CD4-positive, alpha-beta memory T cell (primary cell): ENCODE results near the gene NFATC2. TPM values are rescaled to one million over a fixed set of nuclear protein-coding genes. Genes with fewer than 3 reads are reported as not detected.

Source experiments
- CTCF ChIA-PET: fragments of 350-600 bp; sonication (Branson Sonifier 250); formaldehyde crosslinking; loops from one replicate; lab custom pipeline; 2021; ENCODE audit warnings: inconsistent platforms; ENCODE audit not compliant: partially characterized antibody; lab: Charles Lee
- POLR2A ChIA-PET: fragments of 350-600 bp; sonication (Branson Sonifier 250); formaldehyde crosslinking; loops from one replicate; lab custom pipeline; 2021; ENCODE audit not compliant: partially characterized antibody; lab: Charles Lee
- DNase-seq, 5 donors: peaks; one replicate each; pipeline versions ENCODE4 v3.0.0 to v3.0.0-alpha.2; 2020 to 2022; ENCODE audit warnings: mixed read lengths in 1 of 5
- H3K27ac ChIP-seq: one replicate; pipeline ENCODE4 v1.7.0; 2013; ENCODE audit warnings: low read depth, low read length
- H3K27me3 ChIP-seq: 2 replicates; pipeline ENCODE4 v1.7.0; 2013; ENCODE audit warnings: mild to moderate bottlenecking, low read length, moderate library complexity; ENCODE audit not compliant: insufficient read depth
- H3K36me3 ChIP-seq: 2 replicates; pipeline ENCODE4 v1.7.0; 2013; ENCODE audit warnings: mild to moderate bottlenecking, low read length, moderate library complexity; ENCODE audit not compliant: insufficient read depth
- H3K4me1 ChIP-seq: 2 replicates; pipeline ENCODE4 v1.7.0; 2013; ENCODE audit warnings: mild to moderate bottlenecking, low read length, moderate library complexity; ENCODE audit not compliant: insufficient read depth
- H3K4me3 ChIP-seq, 2 donors: one replicate each; pipeline ENCODE4 v1.7.0; 2013; ENCODE audit warnings: low read length in 2 of 2, mild to moderate bottlenecking in 1 of 2
- H3K9me3 ChIP-seq, 2 donors: one replicate each; pipeline ENCODE4 v1.7.0; 2013; ENCODE audit warnings: low read length in 2 of 2, control low read depth in 1 of 2; ENCODE audit not compliant: control insufficient read depth in 1 of 2
- H3K27ac Mint-ChIP-seq, 7 donors: one replicate each; pipeline ENCODE4 v1.8.0; 2020 to 2021; ENCODE audit warnings: mixed read lengths in 7 of 7, mild to moderate bottlenecking in 6 of 7, inconsistent platforms in 3 of 7, moderate library complexity in 3 of 7
- H3K27me3 Mint-ChIP-seq, 2 donors: one replicate each; pipeline ENCODE4 v1.8.0; 2020 to 2021; ENCODE audit warnings: mixed read lengths in 2 of 2
- H3K36me3 Mint-ChIP-seq, 2 donors: one replicate each; pipeline ENCODE4 v1.8.0; 2020 to 2021; ENCODE audit warnings: mixed read lengths in 2 of 2, inconsistent platforms in 1 of 2, mild to moderate bottlenecking in 1 of 2
- H3K4me1 Mint-ChIP-seq, 4 donors: one replicate each; pipeline ENCODE4 v1.8.0; 2020 to 2021; ENCODE audit warnings: mixed read lengths in 4 of 4, mild to moderate bottlenecking in 1 of 4
- H3K4me3 Mint-ChIP-seq, 8 donors: one replicate each; pipeline ENCODE4 v1.8.0; 2020 to 2021; ENCODE audit warnings: mixed read lengths in 8 of 8, mild to moderate bottlenecking in 7 of 8, moderate library complexity in 6 of 8, inconsistent platforms in 3 of 8
- H3K9me3 Mint-ChIP-seq, 8 donors: one replicate each; pipeline ENCODE4 v1.8.0; 2020 to 2021; ENCODE audit warnings: mixed read lengths in 8 of 8, mild to moderate bottlenecking in 5 of 8, inconsistent platforms in 3 of 8, moderate library complexity in 1 of 8
- intact Hi-C: fragments of 100-400 bp; cut with micrococcal nuclease; formaldehyde crosslinking; loops from one replicate; pipeline ENCODE4 v1.15.1; 2023
- polyA plus RNA-seq, 2 donors: library from polyadenylated mRNA; unstranded; fragments of 300-500 nt; fragmentation: Illumina TruSeq; gene quantifications; one replicate each; pipeline ENCODE4 v1.2.3, GENCODE V29; 2021
- total RNA-seq, 2 experiments: library from RNA; stranded (reverse); gene quantifications; one replicate each; pipeline ENCODE4 v1.2.3, GENCODE V29; 2021

NFATC2 gene
- total and polyA plus RNA-seq, 4 experiments from 2014 or later: 14.0 to 71.6 (median 53.7) TPM

DNA sequence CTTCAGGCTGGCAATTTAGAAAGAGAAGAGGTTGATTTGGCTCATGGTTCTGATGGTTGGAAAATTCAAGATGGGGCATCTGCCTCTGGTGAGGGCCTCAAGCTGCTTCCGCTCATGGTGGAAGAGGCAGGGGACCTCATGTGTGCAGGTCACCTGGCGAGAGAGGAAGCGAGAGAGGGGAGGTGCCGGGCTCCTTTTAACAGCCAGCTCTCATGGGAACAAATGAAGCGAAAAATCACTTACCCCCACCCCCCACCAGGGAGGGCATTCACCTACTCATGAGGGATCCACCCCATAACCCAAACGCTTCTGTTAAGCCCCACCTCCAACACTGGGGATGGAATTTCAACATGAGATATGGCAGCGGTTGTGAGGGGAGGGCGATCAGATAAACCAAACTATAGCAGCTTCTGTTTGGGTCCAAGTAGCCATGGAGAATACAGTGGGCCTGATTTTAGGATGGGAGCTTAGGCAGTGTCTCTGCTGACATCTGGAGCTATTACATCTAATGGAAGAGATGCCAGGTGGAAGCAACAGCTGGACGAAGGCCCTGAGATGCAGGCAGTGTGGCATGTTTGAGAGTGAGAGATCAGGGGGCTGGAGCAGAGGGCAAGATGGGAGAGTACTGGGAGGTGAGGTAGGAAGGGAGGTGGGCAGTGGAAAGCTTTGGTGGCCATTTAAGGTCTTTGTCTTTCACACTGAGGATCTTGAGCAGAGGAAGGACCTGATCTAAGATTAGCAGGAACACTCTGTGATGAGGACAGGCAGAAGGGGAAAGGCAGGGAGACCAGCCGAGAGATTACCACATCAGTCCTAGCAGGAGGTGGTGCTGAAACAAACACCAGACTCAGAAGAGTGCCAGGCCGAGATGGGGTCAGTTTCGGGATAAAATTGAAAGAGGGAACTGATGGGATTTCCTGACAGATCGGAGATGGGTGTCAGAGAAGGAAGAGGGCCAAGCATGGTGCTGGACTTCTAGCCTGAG, 161.8 kb downstream of the NFATC2 start:
- Mint-ChIP-seq H3K27ac (peak overlapping the region in 6 of 7 donors; percentile 18 to 84 (median 72)), H3K36me3 (peaks cover 14 to 27% of the 10 kb centered on the region in 2 donors), H3K9me3 (no peaks in the 10 kb centered on the region), H3K27me3 (no peaks in the 10 kb centered on the region), H3K4me1 (peaks cover 1 to 8% (median 5%) of the 10 kb centered on the region in 4 donors), H3K4me3 (no peak overlapping the region)
- intact Hi-C loops: no loop called here
- no peak overlapping the region for H3K4me3 ChIP-seq
- no peaks in the 10 kb centered on the region for H3K36me3 ChIP-seq
- ChIA-PET CTCF (interaction anchor here (1.1 to 6.0 kb wide), 3 partner anchors 8 to 215 kb away, joined by 3 to 45 read pairs (median 5); no protein-coding TSS in a partner anchor), POLR2A (interaction anchor here (0.9 kb wide), 1 partner anchor 21 kb away, joined by 4 read pairs; no protein-coding TSS in a partner anchor)
- no peaks in the 10 kb centered on the region for H3K4me1 ChIP-seq
- no peaks in the 10 kb centered on the region for H3K9me3 ChIP-seq
- H3K27ac ChIP-seq: no peak overlapping the region
- H3K27me3 ChIP-seq: no peaks in the 10 kb centered on the region
- DNase-seq: peak in 1 of 5 donors; percentile 22

DNA sequence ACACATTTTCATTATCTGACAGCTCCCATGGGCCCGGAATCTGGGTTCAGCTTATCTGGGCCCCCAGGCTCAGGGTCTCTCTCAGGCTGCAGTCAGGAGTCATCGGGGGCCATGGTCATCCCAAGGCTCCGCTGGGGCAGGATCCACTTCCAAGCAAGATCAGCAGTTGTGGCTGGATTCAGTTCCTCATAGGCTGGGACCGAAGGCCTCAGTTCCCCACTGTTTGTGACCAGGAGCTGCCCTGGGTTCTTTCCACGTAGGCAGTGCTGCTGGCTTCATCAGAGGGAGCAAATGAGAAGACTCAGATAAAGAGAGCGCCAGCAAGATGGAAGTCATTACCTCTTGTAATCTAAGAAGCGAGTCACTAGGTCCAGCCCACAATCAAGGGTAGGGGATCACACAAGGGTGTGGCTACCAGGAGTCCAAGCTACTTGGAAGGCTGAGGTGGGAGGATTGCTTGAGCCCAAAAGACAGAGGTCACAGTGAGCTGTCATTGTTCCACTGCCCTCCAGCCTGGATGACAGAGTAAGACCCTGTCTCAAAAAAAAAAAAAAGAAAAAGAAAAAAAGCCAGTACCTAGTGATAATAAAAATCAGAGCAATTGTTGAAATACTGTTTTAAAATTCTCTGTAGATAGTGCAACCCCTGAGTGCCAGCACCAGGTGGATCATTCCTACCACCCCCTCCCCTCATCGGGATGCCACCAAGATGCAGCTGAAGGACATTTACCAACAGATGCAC, 162.7 kb downstream of the NFATC2 start:
- ChIA-PET CTCF (interaction anchor here (0.9 to 6.0 kb wide), 5 partner anchors 7 to 216 kb away, joined by 3 to 45 read pairs (median 3); no protein-coding TSS in a partner anchor), POLR2A (interaction anchor here (0.9 kb wide), 1 partner anchor 22 kb away, joined by 4 read pairs; no protein-coding TSS in a partner anchor)
- no peak for DNase-seq
- intact Hi-C loops: no loop called here
- Mint-ChIP-seq H3K27me3 (no peaks in the 10 kb centered on the region), H3K36me3 (peaks cover 14 to 24% of the 10 kb centered on the region in 2 donors), H3K9me3 (no peaks in the 10 kb centered on the region), H3K4me3 (no peak overlapping the region), H3K27ac (peak overlapping the region in 6 of 7 donors; percentile 18 to 84 (median 63)), H3K4me1 (peaks cover 0 to 3% (median 2%) of the 10 kb centered on the region in 4 donors)
- no peak overlapping the region for H3K27ac ChIP-seq
- no peaks in the 10 kb centered on the region for H3K9me3 ChIP-seq
- H3K4me3 ChIP-seq: no peak overlapping the region
- no peaks in the 10 kb centered on the region for H3K36me3 ChIP-seq
- H3K4me1 ChIP-seq: no peaks in the 10 kb centered on the region
- no peaks in the 10 kb centered on the region for H3K27me3 ChIP-seq

GRCh38 chr20:51378171-51378928, 164.2 kb downstream of the NFATC2 start:
- Mint-ChIP-seq H3K36me3 (peaks cover 9 to 17% of the 10 kb centered on the region in 2 donors), H3K9me3 (no peaks in the 10 kb centered on the region), H3K27me3 (no peaks in the 10 kb centered on the region), H3K4me3 (no peak overlapping the region), H3K27ac (peak overlapping the region in 4 of 7 donors; percentile 19 to 82 (median 64)), H3K4me1 (peaks cover 0 to 3% (median 2%) of the 10 kb centered on the region in 4 donors)
- H3K4me3 ChIP-seq: no peak overlapping the region
- intact Hi-C loops: loop anchor here (1.0 kb wide), 1 partner anchor 217 kb away; no protein-coding TSS in a partner anchor
- CTCF ChIA-PET: interaction anchor here (0.9 to 6.0 kb wide), 4 partner anchors 12 to 246 kb away, joined by 3 to 45 read pairs (median 3); no protein-coding TSS in a partner anchor
- no peak for DNase-seq
- no peaks in the 10 kb centered on the region for H3K4me1 ChIP-seq
- H3K9me3 ChIP-seq: no peaks in the 10 kb centered on the region
- POLR2A ChIA-PET: no interaction called here
- H3K27me3 ChIP-seq: no peaks in the 10 kb centered on the region
- H3K36me3 ChIP-seq: no peaks in the 10 kb centered on the region
- no peak overlapping the region for H3K27ac ChIP-seq

GRCh38 chr20:51377132-51377531, 165.4 kb downstream of the NFATC2 start:
- Histone ChIP-seq H3K9me3 (no peaks in the 10 kb centered on the region), H3K4me3 (no peak overlapping the region), H3K36me3 (no peaks in the 10 kb centered on the region), H3K27ac (no peak overlapping the region), H3K27me3 (no peaks in the 10 kb centered on the region), H3K4me1 (no peaks in the 10 kb centered on the region)
- H3K27me3 Mint-ChIP-seq: no peaks in the 10 kb centered on the region
- ChIA-PET CTCF (no interaction called here), POLR2A (no interaction called here)
- H3K4me1 Mint-ChIP-seq: peaks cover 0 to 6% (median 5%) of the 10 kb centered on the region in 4 donors
- DNase-seq: no peak
- H3K36me3 Mint-ChIP-seq: peaks cover 9 to 17% of the 10 kb centered on the region in 2 donors
- H3K27ac Mint-ChIP-seq: peak overlapping the region in 1 of 7 donors; percentile 84
- no peak overlapping the region for H3K4me3 Mint-ChIP-seq
- intact Hi-C loops: no loop called here
- H3K9me3 Mint-ChIP-seq: no peaks in the 10 kb centered on the region

GRCh38 chr20:51376111-51376510, 166.4 kb downstream of the NFATC2 start:
- Histone ChIP-seq H3K36me3 (no peaks in the 10 kb centered on the region), H3K27ac (no peak overlapping the region), H3K4me3 (no peak overlapping the region), H3K9me3 (no peaks in the 10 kb centered on the region), H3K27me3 (no peaks in the 10 kb centered on the region), H3K4me1 (no peaks in the 10 kb centered on the region)
- peaks cover 6 to 17% of the 10 kb centered on the region in 2 donors for H3K36me3 Mint-ChIP-seq
- no peaks in the 10 kb centered on the region for H3K27me3 Mint-ChIP-seq
- ChIA-PET POLR2A (no interaction called here), CTCF (interaction anchor here (1.1 to 2.2 kb wide), 3 partner anchors 10 to 225 kb away, joined by 3 to 12 read pairs (median 4); no protein-coding TSS in a partner anchor)
- no peak overlapping the region for H3K4me3 Mint-ChIP-seq
- H3K9me3 Mint-ChIP-seq: no peaks in the 10 kb centered on the region
- no peak for DNase-seq
- peaks cover 0 to 7% (median 6%) of the 10 kb centered on the region in 4 donors for H3K4me1 Mint-ChIP-seq
- no peak overlapping the region for H3K27ac Mint-ChIP-seq
- intact Hi-C loops: no loop called here

- H3K9me3 ChIP-seq: no peaks in the 10 kb centered on the region
- peaks cover 6 to 12% of the 10 kb centered on the region in 2 donors for H3K36me3 Mint-ChIP-seq
- intact Hi-C loops: no loop called here
- peak overlapping the region in 1 of 7 donors; percentile 91 for H3K27ac Mint-ChIP-seq
- no peak overlapping the region for H3K27ac ChIP-seq
- POLR2A ChIA-PET: no interaction called here
- H3K27me3 ChIP-seq: no peaks in the 10 kb centered on the region
- H3K36me3 ChIP-seq: no peaks in the 10 kb centered on the region
- H3K27me3 Mint-ChIP-seq: no peaks in the 10 kb centered on the region
- no peak overlapping the region for H3K4me3 Mint-ChIP-seq
- DNase-seq: no peak
- H3K4me3 ChIP-seq: no peak overlapping the region
- H3K4me1 ChIP-seq: no peaks in the 10 kb centered on the region
- H3K4me1 Mint-ChIP-seq: peaks cover 0 to 7% (median 6%) of the 10 kb centered on the region in 4 donors
- H3K9me3 Mint-ChIP-seq: no peaks in the 10 kb centered on the region
- CTCF ChIA-PET: interaction anchor here (1.1 to 2.2 kb wide), 3 partner anchors 11 to 225 kb away, joined by 3 to 12 read pairs (median 4); no protein-coding TSS in a partner anchor
Measured at GRCh38 chr20:51375561-51375960, 167.0 kb downstream of the NFATC2 start.
